GM13977 (cell line): ENCODE data around the gene PLEKHH1.
"Not testable (repeated sequence)": the region's sequence is repeated elsewhere in the genome, so short reads cannot be mapped to it uniquely, and the experiment has no call there.

Source experiments
- DNase-seq: peaks from one replicate; pipeline ENCODE4 v3.0.0; 2012; ENCODE audit warnings: low spot score
- in situ Hi-C: fragments of 300-500 bp; cut with MboI; formaldehyde crosslinking; loops from one replicate; pipeline ENCODE4 v1.12.0; 2022; ENCODE audit warnings: low sequenced_read_pairs, low pct_unique_long_range_greater_than_20kb, mixed read lengths, inconsistent platforms; ENCODE audit not compliant: unreplicated experiment
- TF ChIP-seq, protein P1 (sequence below): IDR thresholded peaks from 2 replicates; pipeline ENCODE4 v1.5.1; 2012; ENCODE audit warnings: mild to moderate bottlenecking, control low read depth; ENCODE audit not compliant: insufficient read depth; ENCODE audit errors: extremely low read depth, missing control alignments

PLEKHH1 gene

DNA sequence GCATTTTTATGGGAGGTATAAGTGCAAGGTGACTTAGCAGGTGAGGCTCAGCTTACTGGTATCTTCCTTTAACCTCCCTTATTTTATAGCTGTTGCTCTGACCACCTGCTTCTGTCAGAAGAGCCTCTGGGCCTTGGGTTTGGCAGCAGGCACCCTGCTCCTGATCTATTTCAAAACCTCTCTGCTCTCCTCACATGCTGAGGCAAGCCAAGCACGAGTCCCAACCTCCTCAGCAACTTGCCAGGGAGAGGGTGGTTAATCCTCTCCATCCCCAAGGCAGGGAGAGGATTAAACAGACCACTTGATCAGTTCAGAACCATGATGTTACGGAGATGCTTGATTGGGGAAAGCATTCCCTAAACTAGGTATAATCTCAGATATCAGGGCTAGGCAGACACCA, 5.4 kb downstream of the PLEKHH1 start:
- DNase-seq: no peak

GRCh38 chr14:67539116-67539515, 6.0 kb downstream of the PLEKHH1 start:
- in situ Hi-C loops: no loop called here
- TF ChIP-seq, protein P1, sequence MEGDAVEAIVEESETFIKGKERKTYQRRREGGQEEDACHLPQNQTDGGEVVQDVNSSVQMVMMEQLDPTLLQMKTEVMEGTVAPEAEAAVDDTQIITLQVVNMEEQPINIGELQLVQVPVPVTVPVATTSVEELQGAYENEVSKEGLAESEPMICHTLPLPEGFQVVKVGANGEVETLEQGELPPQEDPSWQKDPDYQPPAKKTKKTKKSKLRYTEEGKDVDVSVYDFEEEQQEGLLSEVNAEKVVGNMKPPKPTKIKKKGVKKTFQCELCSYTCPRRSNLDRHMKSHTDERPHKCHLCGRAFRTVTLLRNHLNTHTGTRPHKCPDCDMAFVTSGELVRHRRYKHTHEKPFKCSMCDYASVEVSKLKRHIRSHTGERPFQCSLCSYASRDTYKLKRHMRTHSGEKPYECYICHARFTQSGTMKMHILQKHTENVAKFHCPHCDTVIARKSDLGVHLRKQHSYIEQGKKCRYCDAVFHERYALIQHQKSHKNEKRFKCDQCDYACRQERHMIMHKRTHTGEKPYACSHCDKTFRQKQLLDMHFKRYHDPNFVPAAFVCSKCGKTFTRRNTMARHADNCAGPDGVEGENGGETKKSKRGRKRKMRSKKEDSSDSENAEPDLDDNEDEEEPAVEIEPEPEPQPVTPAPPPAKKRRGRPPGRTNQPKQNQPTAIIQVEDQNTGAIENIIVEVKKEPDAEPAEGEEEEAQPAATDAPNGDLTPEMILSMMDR: no peak
- DNase-seq: no peak

More for the DNA sequence above, 5.4 kb downstream of the PLEKHH1 start:
- TF ChIP-seq, protein P1: no peak
- in situ Hi-C loops: no loop called here

- DNase-seq: peak; percentile 40
- TF ChIP-seq, protein P1: no peak
- in situ Hi-C loops: no loop called here
These were observed 8.6 kb downstream of the PLEKHH1 start for GRCh38 chr14:67541448-67542387.

- in situ Hi-C loops, DNase-seq: not testable (repeated sequence)
These were observed 9.5 kb downstream of the PLEKHH1 start for GRCh38 chr14:67542620-67543019.

DNA sequence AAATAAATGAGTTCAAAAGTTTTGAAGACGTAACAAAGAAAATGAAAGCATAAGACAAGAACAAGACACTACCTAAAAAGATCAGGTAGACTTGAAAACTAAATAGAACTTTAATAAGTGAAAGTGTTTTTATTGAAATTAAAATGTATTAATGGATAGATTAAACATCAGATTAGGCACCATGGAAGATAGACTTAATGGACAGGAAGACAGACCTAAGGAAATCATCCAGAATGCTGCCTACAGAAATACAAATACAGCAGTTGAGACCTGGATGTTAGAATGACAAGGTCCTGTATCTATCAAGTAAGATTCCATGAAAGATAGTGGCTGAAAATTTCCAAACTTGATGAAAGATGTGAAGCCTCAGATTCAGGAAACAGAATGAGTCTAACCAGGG, 11.5 kb downstream of the PLEKHH1 start:
- DNase-seq: no peak
- in situ Hi-C loops: no loop called here
- TF ChIP-seq, protein P1: no peak

DNA sequence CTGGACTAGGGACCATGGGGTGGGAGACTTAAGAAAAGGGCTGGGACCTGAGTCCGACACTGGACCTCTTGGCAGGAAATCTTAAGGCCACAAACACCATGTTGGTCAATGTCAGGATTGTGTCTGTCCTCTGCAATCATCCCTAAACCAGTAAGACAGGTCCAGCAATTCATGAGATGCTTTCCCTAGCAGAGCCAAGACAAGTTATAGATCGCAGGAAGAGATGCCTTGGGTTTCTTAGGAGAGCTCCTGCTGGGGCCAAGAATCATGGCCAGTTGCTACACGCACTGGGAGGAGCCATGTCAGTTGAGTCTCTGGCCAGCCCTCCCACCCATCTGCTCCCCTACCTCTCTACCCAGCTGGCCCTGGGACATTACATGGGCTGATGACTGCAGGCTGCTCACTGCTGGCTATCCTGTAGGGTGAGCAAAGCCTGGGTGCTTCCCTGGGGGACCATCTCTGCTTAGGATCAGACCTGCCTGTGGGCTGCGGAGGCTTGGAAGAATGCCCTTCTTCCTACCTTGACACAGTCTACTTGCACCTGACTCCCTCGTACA, 14.2 kb downstream of the PLEKHH1 start:
- in situ Hi-C loops: no loop called here
- no peak for DNase-seq
- TF ChIP-seq, protein P1: no peak

DNA sequence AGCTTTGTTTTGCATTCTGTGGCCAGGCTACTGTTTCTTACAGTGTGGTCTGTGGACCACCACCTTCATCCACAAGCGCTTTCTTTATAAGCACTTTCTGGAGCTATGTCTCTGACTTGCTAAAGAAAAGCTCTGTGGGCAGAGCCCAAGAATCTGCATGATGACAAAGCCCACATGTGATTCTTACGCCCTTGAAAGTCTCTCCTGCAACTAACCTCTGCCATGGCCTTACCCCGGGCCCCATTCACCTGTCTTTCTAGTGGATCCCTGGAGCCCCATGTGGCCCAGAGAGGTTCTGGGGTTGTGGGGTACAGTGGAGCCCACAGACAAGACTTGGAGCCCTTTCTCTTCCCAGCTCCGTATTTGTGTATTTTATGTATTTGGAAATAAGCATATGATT, 16.6 kb downstream of the PLEKHH1 start:
- TF ChIP-seq, protein P1: no peak
- no peak for DNase-seq
- in situ Hi-C loops: no loop called here
